K562 (cell line): ENCODE results near the gene PHLDA3. TPM values are rescaled to one million over a fixed set of nuclear protein-coding genes. Genes with fewer than 3 reads are reported as not detected.

Experiments used
- ARNT ChIP-seq, 2 experiments: fragments of 450-650 bp; IDR thresholded peaks; 2 replicates each; pipeline ENCODE4 v1.6.1; 2016; ENCODE audit warnings: mild to moderate bottlenecking in 1 of 2
- BRD4 ChIP-seq: fragments of 200-600 bp; sonication (generic); IDR thresholded peaks from 2 replicates; pipeline ENCODE4 v1.6.1; 2017; ENCODE audit warnings: inconsistent platforms
- FOXJ2 ChIP-seq: fragments of 200-800 bp; sonication (Bioruptor generic); IDR thresholded peaks from 2 replicates; pipeline ENCODE4 v1.6.1; 2016; ENCODE audit warnings: missing genetic modification characterization, missing compliant biosample characterization
- HDAC3 ChIP-seq: fragments of 450-650 bp; IDR thresholded peaks from 2 replicates; pipeline ENCODE4 v1.6.1; 2018; ENCODE audit warnings: borderline replicate concordance, mild to moderate bottlenecking, moderate library complexity; ENCODE audit not compliant: partially characterized antibody
- MED1 ChIP-seq: sonication (generic); formaldehyde crosslinking; IDR thresholded peaks from 2 replicates; pipeline ENCODE4 v1.8.1; 2023; ENCODE audit warnings: missing genetic modification reagents, borderline replicate concordance
- MTA1 ChIP-seq: fragments of 450-650 bp; IDR thresholded peaks from 2 replicates; pipeline ENCODE4 v1.6.1; 2017; ENCODE audit warnings: borderline replicate concordance
- NCOR1 ChIP-seq: fragments of 450-650 bp; IDR thresholded peaks from 2 replicates; pipeline ENCODE4 v1.6.1; 2016; ENCODE audit warnings: mild to moderate bottlenecking, moderate library complexity
- NRF1 ChIP-seq, 2 experiments: fragments of 450-650 bp; IDR thresholded peaks in 1 of 2; conservative IDR thresholded peaks in 1 of 2; 2 replicates each; pipeline ENCODE4 v1.6.1; 2014; ENCODE audit warnings: mild to moderate bottlenecking in 2 of 2
- RBM14 ChIP-seq: fragments of 200-400 bp; formaldehyde crosslinking; IDR thresholded peaks from 2 replicates; pipeline ENCODE4 v1.6.1; 2018; ENCODE audit warnings: low read depth, mild to moderate bottlenecking, low read length, moderate library complexity, borderline replicate concordance; ENCODE audit not compliant: insufficient read depth
- SRSF7 ChIP-seq: fragments of 200-400 bp; formaldehyde crosslinking; optimal IDR thresholded peaks from 2 replicates; pipeline ENCODE3; 2017; ENCODE audit warnings: mild to moderate bottlenecking, low read depth, low read length
- SRSF9 ChIP-seq: fragments of 200-400 bp; formaldehyde crosslinking; IDR thresholded peaks from 2 replicates; pipeline ENCODE4 v1.6.1; 2017; ENCODE audit warnings: low read depth, low read length, borderline replicate concordance
- TGIF2 ChIP-seq: sonication (generic); formaldehyde crosslinking; IDR thresholded peaks from 2 replicates; pipeline ENCODE4 v1.8.1; 2022; ENCODE audit warnings: mild to moderate bottlenecking, missing genetic modification reagents, moderate library complexity
- ZNF146 ChIP-seq: IDR thresholded peaks from one replicate; pipeline ENCODE4 v1.6.1; 2018; ENCODE audit warnings: missing compliant biosample characterization; ENCODE audit not compliant: unreplicated experiment
- ZNF23 ChIP-seq: fragments of 250-450 bp; sonication (Bioruptor Pico); IDR thresholded peaks from 2 replicates; pipeline ENCODE4 v1.4.0; 2020; ENCODE audit warnings: mild to moderate bottlenecking
- ZNF644 ChIP-seq: fragments of 200-800 bp; sonication (Bioruptor generic); IDR thresholded peaks from 2 replicates; pipeline ENCODE4 v1.6.1; 2016; ENCODE audit warnings: low read depth, missing genetic modification characterization, missing compliant biosample characterization
- ZNF766 ChIP-seq: fragments of 200-800 bp; sonication (Bioruptor generic); conservative IDR thresholded peaks from 2 replicates; pipeline ENCODE4 v1.6.1; 2016; ENCODE audit warnings: missing genetic modification characterization, missing compliant biosample characterization
- polyA plus RNA-seq, 8 experiments: library from polyadenylated mRNA; depleted of rRNA in 4 of 8; stranded (reverse) in 5 of 8; unstranded in 3 of 8; fragments of >200 nt; fragmentation: Nextera tagmentation in 2 of 8; fragmentation: Illumina TruSeq in 1 of 8; extraction: Ambion mirVana in 2 of 8; extraction: Trizol in 1 of 8; gene quantifications; 2 replicates each; pipeline versions ENCODE4 v1.2.1 to v1.2.3, GENCODE V29; 2011 to 2014; ENCODE audit warnings: inconsistent platforms in 1 of 8, missing spikeins in 1 of 8
- total RNA-seq, 7 experiments: library from RNA; depleted of rRNA in 6 of 7; stranded (reverse); fragments of >200 nt in 6 of 7; fragmentation: Illumina TruSeq in 2 of 7; extraction: Trizol in 2 of 7; gene quantifications; 2 replicates each; pipeline versions ENCODE4 v1.2.1 to v1.2.3, GENCODE V29; 2011 to 2021; ENCODE audit warnings: low replicate concordance in 1 of 7
- TF ChIP-seq, protein P1 (sequence below), 2 experiments: fragments of 450-650 bp; IDR thresholded peaks; 2 replicates each; pipeline ENCODE4 v1.6.1; 2018; ENCODE audit warnings: mild to moderate bottlenecking in 2 of 2, low read depth in 1 of 2; ENCODE audit not compliant: partially characterized antibody in 2 of 2
- TF ChIP-seq, protein P2 (sequence below): fragments of 250-450 bp; sonication (Bioruptor Pico); IDR thresholded peaks from 2 replicates; pipeline ENCODE4 v1.6.1; 2021; ENCODE audit warnings: mild to moderate bottlenecking
- TF ChIP-seq, protein P3 (sequence below): sonication (generic); formaldehyde crosslinking; IDR thresholded peaks from 2 replicates; pipeline ENCODE4 v1.8.0; 2023; ENCODE audit warnings: mild to moderate bottlenecking, missing genetic modification reagents
- TF ChIP-seq, protein P4 (sequence below): sonication (generic); IDR thresholded peaks from 2 replicates; pipeline ENCODE4 v1.6.1; 2016
- TF ChIP-seq, protein P5 (sequence below), 2 experiments: fragments of 250-450 bp in 1 of 2; fragments of 450-650 bp in 1 of 2; sonication (Bioruptor Pico) in 1 of 2; IDR thresholded peaks; 2 replicates each; pipeline versions ENCODE4 v1.6.1 to v1.8.0; 2016 to 2021; ENCODE audit warnings: mild to moderate bottlenecking in 2 of 2, moderate library complexity in 2 of 2, missing compliant biosample characterization in 1 of 2, missing genetic modification characterization in 1 of 2

The PHLDA3 gene
- total and polyA plus RNA-seq, 9 of the 15 experiments (the other 6 are each of a cell fraction or from before 2014, with no cell fraction given): 0.11 to 0.27 TPM; not detected in 7

DNA sequence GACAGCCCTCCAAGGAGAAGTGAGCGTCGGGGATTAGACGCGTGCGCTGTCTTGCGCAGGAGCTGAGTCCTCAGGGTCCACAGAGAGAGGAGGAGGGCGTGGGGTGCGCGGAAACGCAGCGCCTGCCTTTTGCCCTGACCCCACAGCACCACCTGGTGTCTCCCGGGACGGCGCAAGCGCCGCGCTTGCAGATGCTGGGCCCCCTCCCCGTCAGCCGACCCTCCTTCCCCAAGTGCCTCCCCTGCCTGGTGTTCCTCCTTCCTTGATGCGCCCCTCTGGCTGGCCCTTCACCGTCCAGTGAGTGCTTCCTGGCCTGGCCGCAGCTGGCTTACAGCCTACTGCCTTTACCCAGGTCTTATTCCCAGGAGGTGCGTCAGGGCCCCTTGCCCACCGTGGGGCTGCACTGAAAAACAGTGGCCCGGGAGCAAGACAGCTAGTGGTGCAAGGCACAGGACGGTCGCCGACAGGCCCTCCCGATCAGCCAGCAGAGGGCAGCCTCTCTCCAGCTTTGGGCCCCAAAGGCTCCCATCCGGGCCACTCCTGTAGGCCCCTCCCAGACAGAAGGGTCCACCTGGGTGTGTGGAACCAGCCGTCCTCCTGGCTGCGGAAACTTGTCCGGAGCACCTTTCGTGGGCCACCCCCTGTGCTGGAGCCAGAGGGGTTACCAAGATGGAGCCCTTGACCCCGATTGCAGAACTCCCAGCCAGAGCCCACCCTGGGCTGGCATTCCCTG, 12.9 kb upstream of the PHLDA3 start (continued):
- TF ChIP-seq, protein P1, sequence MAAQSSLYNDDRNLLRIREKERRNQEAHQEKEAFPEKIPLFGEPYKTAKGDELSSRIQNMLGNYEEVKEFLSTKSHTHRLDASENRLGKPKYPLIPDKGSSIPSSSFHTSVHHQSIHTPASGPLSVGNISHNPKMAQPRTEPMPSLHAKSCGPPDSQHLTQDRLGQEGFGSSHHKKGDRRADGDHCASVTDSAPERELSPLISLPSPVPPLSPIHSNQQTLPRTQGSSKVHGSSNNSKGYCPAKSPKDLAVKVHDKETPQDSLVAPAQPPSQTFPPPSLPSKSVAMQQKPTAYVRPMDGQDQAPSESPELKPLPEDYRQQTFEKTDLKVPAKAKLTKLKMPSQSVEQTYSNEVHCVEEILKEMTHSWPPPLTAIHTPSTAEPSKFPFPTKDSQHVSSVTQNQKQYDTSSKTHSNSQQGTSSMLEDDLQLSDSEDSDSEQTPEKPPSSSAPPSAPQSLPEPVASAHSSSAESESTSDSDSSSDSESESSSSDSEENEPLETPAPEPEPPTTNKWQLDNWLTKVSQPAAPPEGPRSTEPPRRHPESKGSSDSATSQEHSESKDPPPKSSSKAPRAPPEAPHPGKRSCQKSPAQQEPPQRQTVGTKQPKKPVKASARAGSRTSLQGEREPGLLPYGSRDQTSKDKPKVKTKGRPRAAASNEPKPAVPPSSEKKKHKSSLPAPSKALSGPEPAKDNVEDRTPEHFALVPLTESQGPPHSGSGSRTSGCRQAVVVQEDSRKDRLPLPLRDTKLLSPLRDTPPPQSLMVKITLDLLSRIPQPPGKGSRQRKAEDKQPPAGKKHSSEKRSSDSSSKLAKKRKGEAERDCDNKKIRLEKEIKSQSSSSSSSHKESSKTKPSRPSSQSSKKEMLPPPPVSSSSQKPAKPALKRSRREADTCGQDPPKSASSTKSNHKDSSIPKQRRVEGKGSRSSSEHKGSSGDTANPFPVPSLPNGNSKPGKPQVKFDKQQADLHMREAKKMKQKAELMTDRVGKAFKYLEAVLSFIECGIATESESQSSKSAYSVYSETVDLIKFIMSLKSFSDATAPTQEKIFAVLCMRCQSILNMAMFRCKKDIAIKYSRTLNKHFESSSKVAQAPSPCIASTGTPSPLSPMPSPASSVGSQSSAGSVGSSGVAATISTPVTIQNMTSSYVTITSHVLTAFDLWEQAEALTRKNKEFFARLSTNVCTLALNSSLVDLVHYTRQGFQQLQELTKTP (IDR thresholded peaks at IDR 0.05; ENCODE audit: low read depth in 1 of 2, partially characterized antibody in 2 of 2): no peak
- TF ChIP-seq ARNT (IDR thresholded peaks at IDR 0.05) (no peak), MED1 (CRISPR knock-in tag) (no peak), NCOR1 (no peak), ZNF23 (CRISPR knock-in tag) (no peak), ZNF766 (CRISPR knock-in tag) (no peak), MTA1 (peak; percentile 55; the same call in 1 of the 2 replicates), TGIF2 (no peak), FOXJ2 (no peak), SRSF9 (no peak), NRF1 (conservative IDR thresholded peaks at IDR 0.05 in 1 of 2, IDR thresholded peaks at IDR 0.05 in 1 of 2) (peak; percentile 82 to 85), BRD4 (no peak), RBM14 (no peak), ZNF644 (tag) (no peak), SRSF7 (no peak), ZNF146 (CRISPR knock-in tag) (no peak), HDAC3 (no peak)
- TF ChIP-seq, protein P2, sequence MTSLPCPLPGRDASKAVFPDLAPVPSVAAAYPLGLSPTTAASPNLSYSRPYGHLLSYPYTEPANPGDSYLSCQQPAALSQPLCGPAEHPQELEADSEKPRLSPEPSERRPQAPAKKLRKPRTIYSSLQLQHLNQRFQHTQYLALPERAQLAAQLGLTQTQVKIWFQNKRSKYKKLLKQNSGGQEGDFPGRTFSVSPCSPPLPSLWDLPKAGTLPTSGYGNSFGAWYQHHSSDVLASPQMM: no peak
- TF ChIP-seq, protein P3, sequence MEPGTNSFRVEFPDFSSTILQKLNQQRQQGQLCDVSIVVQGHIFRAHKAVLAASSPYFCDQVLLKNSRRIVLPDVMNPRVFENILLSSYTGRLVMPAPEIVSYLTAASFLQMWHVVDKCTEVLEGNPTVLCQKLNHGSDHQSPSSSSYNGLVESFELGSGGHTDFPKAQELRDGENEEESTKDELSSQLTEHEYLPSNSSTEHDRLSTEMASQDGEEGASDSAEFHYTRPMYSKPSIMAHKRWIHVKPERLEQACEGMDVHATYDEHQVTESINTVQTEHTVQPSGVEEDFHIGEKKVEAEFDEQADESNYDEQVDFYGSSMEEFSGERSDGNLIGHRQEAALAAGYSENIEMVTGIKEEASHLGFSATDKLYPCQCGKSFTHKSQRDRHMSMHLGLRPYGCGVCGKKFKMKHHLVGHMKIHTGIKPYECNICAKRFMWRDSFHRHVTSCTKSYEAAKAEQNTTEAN (CRISPR knock-in tag): no peak
- TF ChIP-seq, protein P4, sequence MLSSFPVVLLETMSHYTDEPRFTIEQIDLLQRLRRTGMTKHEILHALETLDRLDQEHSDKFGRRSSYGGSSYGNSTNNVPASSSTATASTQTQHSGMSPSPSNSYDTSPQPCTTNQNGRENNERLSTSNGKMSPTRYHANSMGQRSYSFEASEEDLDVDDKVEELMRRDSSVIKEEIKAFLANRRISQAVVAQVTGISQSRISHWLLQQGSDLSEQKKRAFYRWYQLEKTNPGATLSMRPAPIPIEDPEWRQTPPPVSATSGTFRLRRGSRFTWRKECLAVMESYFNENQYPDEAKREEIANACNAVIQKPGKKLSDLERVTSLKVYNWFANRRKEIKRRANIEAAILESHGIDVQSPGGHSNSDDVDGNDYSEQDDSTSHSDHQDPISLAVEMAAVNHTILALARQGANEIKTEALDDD: no peak
- TF ChIP-seq, protein P5, sequence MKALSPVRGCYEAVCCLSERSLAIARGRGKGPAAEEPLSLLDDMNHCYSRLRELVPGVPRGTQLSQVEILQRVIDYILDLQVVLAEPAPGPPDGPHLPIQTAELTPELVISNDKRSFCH (CRISPR knock-in tag; IDR thresholded peaks at IDR 0.05): no peak
- TF ChIP-seq, protein P5 (tag; IDR thresholded peaks at IDR 0.05): no peak
